HG03521 (cell line): ENCODE data around the gene ATP5PD.
"Not testable (repeated sequence)": the region's sequence is repeated elsewhere in the genome, so short reads cannot be mapped to it uniquely, and the experiment has no call there.

Experiments used
- ATAC-seq: cut with Tn5 transposase; IDR thresholded peaks from one replicate; pipeline ENCODE4 v1.9.1; 2021; ENCODE audit warnings: mild to moderate bottlenecking, moderate library complexity; ENCODE audit not compliant: unreplicated experiment

Gene ATP5PD

GRCh38 chr17:75025398-75025734 lies 21.4 kb downstream of the ATP5PD start:
- not testable (repeated sequence) for ATAC-seq

- no peak for ATAC-seq
These were observed 21.9 kb downstream of the ATP5PD start for GRCh38 chr17:75024686-75025397.

- ATAC-seq = no peak
These were observed 26.2 kb downstream of the ATP5PD start for GRCh38 chr17:75020331-75021110.

DNA sequence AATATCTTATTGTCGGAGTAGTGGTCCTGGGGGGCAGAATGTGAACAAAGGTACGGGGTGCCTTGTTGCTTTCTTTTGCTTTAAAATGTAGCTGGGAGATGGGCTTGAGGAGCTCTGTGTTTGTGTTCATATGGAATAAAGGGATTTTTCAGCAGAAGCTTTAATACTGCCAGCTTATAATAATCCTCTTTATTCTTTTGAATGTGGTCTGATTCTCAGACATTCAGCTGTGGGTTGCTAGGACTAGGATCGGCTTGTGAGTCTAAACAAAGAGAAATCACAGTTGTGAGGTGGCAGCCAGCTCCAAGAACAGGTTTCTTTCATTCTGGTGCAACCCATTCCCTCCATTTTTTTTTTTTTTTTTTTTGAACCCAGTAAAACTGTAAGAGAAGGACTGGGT lies 27.1 kb downstream of the ATP5PD start:
- ATAC-seq = no peak

GRCh38 chr17:75019146-75019545 lies 27.6 kb downstream of the ATP5PD start:
- ATAC-seq = no peak

- ATAC-seq = no peak
These were observed 33.6 kb downstream of the ATP5PD start for GRCh38 chr17:75013092-75013559.

DNA sequence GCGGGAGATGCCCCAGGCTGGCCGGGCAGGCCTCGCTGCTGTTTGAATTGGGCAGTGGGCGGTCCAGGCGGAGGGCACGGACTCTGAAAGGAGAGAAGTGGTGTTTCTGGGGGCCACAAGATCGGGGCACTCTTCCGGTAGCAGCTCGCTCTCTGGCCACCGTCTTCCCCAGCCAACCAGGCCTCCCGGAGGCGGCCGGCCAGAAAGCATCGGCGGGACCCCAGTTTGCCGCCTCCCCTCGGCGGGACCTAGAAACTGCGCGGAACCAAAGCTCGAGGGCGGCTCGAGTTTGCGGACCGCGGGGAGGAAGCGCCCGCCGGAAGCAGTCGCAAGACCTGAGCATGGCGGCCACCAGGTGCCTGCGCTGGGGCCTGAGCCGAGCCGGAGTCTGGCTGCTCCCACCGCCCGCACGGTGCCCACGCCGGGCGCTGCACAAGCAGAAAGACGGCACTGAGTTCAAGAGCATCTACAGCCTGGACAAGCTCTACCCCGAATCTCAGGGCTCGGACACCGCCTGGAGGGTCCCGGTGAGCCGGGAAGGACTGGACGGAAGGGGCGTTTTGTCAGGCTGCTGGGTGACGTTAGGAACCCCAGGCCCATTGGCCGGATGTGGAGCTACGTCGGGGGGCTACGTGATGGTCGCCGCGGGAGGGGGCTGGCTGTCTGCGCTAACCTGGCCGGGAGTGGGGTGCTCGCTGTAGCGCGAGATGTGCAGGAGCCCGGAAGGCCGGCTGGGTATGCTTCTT lies 34.2 kb downstream of the ATP5PD start, which contains the start of gene MRPL58:
TSS of gene MRPL58 (plus strand) at position 325 of the 746 bp plus-strand sequence. CDS start at position 342, 17 bp downstream.
- ATAC-seq = peak; percentile 77

GRCh38 chr17:75012096-75012345 lies 34.7 kb downstream of the ATP5PD start:
- ATAC-seq = no peak

DNA sequence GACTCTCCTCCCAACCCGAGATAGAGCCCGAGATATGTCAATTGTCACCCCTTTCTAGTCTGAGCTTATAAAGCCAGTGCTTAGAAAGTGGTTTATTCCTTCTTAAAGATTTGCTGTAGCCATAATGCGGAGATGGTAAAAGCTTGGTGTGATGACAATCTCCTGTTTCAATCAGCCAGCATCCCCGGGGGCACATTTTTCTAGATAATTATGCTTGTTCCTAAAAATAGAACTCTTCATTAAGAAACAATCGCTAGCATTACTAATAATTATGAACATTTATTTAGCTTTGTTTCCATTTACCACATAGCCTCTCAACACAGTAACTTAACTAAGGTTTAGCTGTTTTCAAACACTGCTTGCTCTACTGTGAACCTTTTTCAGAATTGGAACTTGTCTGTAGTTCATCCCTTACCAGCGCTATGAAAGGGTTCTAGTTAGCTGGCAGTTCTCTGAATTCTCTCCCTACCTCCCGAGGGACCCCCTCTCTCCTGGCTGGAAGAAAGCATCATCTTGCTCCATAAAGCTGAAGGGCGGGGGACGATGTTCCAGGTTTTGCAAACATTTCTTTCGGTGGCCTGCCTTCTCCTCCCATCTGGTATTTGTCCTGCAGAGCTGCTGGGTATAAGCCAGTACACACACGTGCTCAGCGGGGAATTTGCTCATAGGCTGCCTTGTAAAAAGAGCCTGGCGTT lies 35.2 kb downstream of the ATP5PD start:
- ATAC-seq = no peak

GRCh38 chr17:75010683-75011400 lies 35.9 kb downstream of the ATP5PD start:
- no peak for ATAC-seq

- ATAC-seq = no peak
These were observed 37.5 kb downstream of the ATP5PD start for GRCh38 chr17:75009139-75009724.

DNA sequence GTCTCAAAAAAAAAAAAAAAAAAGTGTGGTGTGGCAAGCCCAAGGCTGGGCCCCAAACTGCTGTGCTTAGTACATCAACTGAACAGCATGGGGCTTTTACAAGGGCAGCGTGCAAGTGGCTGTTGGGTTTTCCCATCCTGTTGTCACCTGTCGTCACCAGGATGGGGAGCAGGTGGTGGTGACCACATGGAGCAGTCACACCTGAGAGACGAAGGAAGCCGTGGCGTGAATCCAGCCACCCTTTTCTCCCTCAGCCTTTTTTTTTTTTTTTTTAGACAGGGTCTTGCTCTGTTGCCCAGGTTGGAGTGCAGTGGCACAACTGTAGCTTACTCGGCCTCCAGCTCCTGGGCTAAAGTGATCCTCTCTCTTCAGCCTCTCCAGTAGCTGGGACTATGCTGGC lies 38.4 kb downstream of the ATP5PD start:
- ATAC-seq = no peak

DNA sequence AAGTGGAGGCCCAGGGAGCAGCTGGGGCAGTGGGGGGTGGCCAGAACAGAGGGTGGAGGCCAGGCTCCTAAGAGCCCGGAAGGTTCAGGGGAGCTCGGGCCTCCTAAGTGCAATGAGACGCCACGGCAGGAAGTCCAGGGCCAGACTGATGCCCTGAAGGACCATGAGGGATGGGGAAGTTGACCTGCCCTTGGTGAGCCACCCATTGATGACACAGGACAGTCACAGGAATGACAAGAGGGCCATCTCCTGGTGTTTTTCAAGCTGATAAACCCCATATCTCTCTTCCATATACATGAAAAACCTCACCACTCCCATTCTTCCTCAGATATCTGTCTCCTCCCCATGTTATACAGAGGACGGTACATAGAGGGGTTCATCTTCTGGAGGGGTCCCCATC lies 40.1 kb downstream of the ATP5PD start:
- ATAC-seq = no peak

GRCh38 chr17:75006084-75006483 lies 40.7 kb downstream of the ATP5PD start:
- not testable (repeated sequence) for ATAC-seq

DNA sequence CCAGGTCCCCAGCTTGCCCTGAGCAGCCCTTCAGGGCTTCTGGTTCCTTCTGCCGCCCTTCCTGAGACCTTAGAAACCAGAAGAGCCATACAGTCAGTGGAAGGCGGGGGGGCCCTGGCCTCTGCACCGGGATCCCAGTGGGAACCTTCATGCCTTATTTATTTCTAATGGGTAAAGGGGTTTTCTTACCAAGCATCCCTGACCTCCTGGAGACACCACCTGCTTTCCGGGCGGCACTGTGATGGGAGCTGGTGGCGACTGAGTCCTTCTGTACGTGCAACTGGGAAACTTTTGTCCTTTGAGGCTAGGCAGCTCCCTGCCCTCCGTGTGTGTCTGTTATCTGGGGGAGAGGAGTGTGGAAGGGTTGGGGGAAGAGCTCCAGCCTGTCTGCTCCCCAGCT lies 41.5 kb downstream of the ATP5PD start:
- no peak for ATAC-seq

DNA sequence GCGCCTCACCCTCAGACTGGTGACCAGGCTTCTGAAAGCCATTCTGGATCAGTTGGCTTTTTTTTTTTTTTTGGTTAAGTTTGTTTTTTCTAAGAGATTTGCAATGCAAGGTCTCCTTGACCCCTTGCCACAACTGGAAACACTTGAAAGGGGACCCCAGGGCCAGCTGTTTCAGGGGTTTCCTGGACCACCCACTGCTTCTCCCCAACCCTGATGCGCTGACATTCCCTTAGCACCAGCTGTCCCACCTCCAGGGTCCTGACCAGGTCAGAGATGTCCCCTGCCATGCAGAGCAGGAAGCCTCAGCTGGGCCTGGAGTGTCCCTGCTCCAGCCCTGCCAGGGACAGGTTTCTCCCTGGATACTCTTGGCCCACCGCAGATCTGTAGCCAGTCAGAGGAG lies 42.4 kb downstream of the ATP5PD start:
- no peak for ATAC-seq

- ATAC-seq = no peak
These were observed 42.8 kb downstream of the ATP5PD start for GRCh38 chr17:75003957-75004355.

DNA sequence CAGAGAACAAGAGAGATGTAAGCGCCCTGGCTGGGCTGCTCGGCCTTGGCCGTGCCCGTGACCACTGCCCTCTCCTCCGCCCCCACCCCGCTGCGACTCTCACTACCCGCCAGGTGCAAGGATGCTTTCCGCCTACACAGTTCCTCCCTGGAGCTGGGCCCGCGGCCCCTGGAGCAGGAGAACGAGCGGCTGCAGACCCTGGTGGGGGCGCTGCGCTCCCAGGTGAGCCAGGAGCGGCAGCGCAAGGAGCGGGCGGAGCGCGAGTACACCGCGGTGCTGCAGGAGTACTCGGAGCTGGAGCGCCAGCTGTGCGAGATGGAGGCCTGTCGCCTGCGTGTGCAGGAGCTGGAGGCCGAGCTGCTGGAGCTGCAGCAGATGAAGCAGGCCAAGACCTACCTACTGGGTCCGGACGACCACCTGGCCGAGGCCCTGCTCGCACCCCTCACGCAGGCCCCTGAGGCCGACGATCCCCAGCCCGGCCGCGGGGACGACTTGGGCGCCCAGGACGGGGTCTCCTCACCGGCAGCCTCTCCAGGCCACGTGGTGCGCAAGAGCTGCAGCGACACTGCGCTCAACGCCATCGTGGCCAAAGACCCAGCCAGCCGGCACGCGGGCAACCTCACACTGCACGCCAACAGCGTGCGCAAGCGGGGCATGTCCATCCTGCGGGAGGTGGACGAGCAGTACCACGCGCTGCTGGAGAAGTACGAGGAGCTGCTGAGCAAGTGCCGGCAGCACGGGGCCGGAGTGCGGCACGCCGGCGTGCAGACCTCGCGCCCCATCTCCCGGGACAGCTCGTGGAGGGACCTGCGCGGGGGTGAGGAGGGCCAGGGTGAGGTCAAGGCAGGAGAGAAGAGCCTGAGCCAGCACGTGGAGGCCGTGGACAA lies 43.5 kb downstream of the ATP5PD start:
- ATAC-seq = no peak
